Mesothelial cell of epicardium (in vitro differentiated cells): ENCODE data around the gene PSAPL1. TPM values are rescaled to one million over a fixed set of nuclear protein-coding genes. Genes with fewer than 3 reads are reported as not detected.
A peak's percentile ranks its signal among the peaks of the same experiment; 100 is the strongest.

ENCODE experiments used
- DNase-seq, 2 experiments: peaks; one replicate each; pipeline ENCODE4 v3.0.0; 2021; ENCODE audit warnings: low spot score in 2 of 2; ENCODE audit not compliant: unreplicated experiment in 2 of 2
- H3K27ac Mint-ChIP-seq: 2 replicates; pipeline ENCODE4 v1.8.0; 2021; ENCODE audit warnings: mixed read lengths
- H3K27me3 Mint-ChIP-seq: 2 replicates; pipeline ENCODE4 v1.8.0; 2021; ENCODE audit warnings: low read depth, mixed read lengths
- H3K36me3 Mint-ChIP-seq: 2 replicates; pipeline ENCODE4 v1.8.0; 2021; ENCODE audit warnings: mixed read lengths
- H3K4me1 Mint-ChIP-seq: 2 replicates; pipeline ENCODE4 v1.8.0; 2021; ENCODE audit warnings: mixed read lengths
- H3K4me3 Mint-ChIP-seq: 2 replicates; pipeline ENCODE4 v1.8.0; 2021; ENCODE audit warnings: mild to moderate bottlenecking, moderate library complexity, mixed read lengths
- H3K9me3 Mint-ChIP-seq: 2 replicates; pipeline ENCODE4 v1.8.0; 2021; ENCODE audit warnings: mixed read lengths
- total RNA-seq: library from RNA; stranded (reverse); gene quantifications from 3 replicates; pipeline ENCODE4 v1.2.1, GENCODE V29; 2021
- TF ChIP-seq, protein P1 (sequence below): fragments of 200-600 bp; sonication (generic); IDR thresholded peaks from one replicate; pipeline ENCODE4 v1.5.0; 2021; ENCODE audit warnings: antibody characterized with exemption; ENCODE audit not compliant: unreplicated experiment

Gene PSAPL1
- total RNA-seq, 1 donor from 2014 or later = not detected

DNA sequence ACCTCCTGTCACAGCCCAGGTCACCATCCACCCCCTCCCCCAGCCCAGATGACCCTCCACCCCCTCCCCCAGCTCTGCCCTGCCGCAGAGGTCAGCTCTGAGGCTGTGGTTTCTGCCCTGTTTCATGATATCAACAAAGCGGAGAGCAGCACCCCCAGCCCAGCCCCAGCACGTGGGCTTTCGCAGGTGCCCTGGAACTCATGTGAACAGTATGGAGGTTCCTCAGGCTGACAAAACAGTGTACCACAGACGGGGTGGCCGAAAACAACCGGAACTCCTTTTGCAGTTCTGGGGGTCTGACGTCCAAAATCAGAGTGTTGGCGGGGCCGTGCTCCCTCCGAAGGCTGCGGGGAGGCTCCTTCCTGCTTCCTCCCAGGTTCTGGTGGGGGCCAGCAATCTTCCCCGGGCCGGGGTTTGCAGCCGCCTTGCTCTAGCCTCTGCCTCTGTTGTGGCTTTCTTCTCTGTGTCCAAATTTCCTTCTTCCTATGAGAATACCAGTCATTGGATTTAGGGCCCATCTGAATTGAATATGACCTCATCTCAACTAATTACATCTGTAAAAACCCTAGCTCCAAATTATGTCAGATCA, 7.9 kb upstream of the PSAPL1 start:
- peaks cover 12% of the 10 kb centered on the region for H3K9me3 Mint-ChIP-seq
- no peaks in the 10 kb centered on the region for H3K4me1 Mint-ChIP-seq
- TF ChIP-seq, protein P1, sequence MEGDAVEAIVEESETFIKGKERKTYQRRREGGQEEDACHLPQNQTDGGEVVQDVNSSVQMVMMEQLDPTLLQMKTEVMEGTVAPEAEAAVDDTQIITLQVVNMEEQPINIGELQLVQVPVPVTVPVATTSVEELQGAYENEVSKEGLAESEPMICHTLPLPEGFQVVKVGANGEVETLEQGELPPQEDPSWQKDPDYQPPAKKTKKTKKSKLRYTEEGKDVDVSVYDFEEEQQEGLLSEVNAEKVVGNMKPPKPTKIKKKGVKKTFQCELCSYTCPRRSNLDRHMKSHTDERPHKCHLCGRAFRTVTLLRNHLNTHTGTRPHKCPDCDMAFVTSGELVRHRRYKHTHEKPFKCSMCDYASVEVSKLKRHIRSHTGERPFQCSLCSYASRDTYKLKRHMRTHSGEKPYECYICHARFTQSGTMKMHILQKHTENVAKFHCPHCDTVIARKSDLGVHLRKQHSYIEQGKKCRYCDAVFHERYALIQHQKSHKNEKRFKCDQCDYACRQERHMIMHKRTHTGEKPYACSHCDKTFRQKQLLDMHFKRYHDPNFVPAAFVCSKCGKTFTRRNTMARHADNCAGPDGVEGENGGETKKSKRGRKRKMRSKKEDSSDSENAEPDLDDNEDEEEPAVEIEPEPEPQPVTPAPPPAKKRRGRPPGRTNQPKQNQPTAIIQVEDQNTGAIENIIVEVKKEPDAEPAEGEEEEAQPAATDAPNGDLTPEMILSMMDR = no peak
- H3K27me3 Mint-ChIP-seq = peaks cover 6% of the 10 kb centered on the region
- no peak for DNase-seq
- no peaks in the 10 kb centered on the region for H3K36me3 Mint-ChIP-seq
- no peak overlapping the region for H3K27ac Mint-ChIP-seq
- H3K4me3 Mint-ChIP-seq = no peak overlapping the region

DNA sequence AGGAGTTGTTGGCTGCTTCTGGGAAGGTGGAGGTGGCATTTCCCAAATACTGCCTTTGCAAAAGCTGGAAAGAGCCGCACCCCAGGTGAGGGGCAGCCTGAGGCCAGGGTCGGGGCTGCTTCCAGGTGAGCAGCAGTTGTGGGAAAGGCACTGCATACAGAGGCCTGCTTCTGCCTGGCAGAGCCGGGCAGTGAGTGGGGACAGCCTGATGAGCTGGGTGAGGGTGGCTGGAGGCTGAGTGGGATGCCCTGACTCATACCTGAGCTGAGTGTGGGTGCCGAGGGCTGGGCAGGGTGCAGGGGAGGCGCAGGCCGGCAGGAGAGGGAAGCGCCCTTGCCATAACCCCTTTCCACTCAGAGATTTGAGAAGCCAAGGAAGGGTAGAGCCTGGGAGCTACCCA, 6.5 kb upstream of the PSAPL1 start:
- TF ChIP-seq, protein P1 = no peak
- no peak for DNase-seq
- Mint-ChIP-seq H3K9me3 (peaks cover 12% of the 10 kb centered on the region), H3K4me3 (no peak overlapping the region), H3K27me3 (no peaks in the 10 kb centered on the region), H3K36me3 (no peaks in the 10 kb centered on the region), H3K4me1 (no peaks in the 10 kb centered on the region), H3K27ac (no peak overlapping the region)

DNA sequence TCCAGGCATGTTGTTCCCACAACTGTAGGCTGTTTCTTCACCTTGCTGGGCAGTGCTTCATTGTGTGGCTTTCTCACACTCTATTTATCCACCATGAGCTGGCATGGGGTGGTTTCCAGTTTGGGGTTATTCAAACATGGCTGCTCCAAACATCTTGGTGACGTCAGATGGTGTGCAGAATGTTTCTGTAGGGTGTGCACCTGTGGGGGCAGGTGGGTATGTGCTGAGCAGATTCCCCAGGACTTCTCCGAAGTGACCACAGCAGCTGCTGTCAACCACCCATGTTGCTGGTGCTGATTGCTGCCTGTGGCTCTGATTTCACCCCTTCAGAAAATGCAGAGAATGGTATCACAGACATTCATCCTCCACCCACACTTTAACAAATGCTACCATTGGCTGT, 5.0 kb upstream of the PSAPL1 start:
- Mint-ChIP-seq H3K36me3 (no peaks in the 10 kb centered on the region), H3K27ac (no peak overlapping the region), H3K27me3 (no peaks in the 10 kb centered on the region), H3K9me3 (peaks cover 12% of the 10 kb centered on the region), H3K4me1 (peaks cover 11% of the 10 kb centered on the region), H3K4me3 (no peak overlapping the region)
- no peak for DNase-seq
- TF ChIP-seq, protein P1 = no peak

DNA sequence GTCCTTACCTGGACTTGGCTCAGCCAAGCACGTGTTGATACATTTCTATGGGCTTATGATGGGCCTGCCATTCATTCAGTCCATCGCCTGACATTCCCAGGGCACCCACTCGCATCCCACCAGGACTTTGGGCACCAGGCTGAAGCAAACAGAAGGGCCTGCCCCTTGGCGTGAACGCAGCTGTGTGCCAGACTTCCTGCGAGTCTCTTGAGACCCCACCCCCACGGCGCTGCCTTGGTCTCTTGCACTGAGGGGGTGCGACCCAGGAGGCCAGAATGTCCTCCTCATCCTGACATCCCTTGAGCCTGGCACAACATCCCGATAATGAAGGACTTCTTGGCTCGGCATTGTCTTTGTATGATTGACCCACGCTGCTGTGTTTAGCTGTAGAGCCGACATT, 1.5 kb upstream of the PSAPL1 start:
- Mint-ChIP-seq H3K9me3 (peaks cover 12% of the 10 kb centered on the region), H3K4me1 (peaks cover 11% of the 10 kb centered on the region), H3K27ac (peak overlapping the region; percentile 62), H3K4me3 (no peak overlapping the region), H3K36me3 (no peaks in the 10 kb centered on the region), H3K27me3 (no peaks in the 10 kb centered on the region)
- TF ChIP-seq, protein P1 = no peak
- DNase-seq = no peak

DNA sequence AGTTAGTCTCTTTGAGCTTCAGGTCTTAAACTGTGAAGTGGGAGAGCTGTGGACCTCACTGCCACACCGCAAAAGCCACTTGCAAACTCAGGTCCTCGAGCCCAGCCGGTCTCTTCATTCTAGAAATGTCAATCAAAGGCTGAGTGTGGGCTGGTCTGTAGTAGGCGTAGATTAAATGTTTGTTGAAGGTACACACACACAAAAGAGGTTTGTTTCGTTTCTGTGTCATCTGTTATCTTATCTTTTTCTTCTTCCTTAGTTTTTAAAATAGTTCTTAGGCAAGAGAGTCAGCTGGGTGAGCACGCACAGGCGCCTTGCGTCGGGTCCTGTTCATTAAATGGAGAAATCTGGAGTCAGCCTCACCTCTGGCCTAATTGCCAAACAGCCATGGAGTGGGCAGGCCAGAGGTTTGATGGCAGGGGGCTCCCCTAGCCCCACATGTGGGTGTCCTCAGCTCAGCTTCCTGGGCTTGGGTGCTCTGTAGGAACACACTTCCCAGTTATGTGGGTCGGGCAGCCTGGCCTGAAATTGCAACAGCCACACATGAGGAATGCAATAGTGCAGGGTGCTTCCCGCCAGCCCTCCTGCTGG, 836 bp upstream of the PSAPL1 start:
- no peaks in the 10 kb centered on the region for H3K36me3 Mint-ChIP-seq
- peaks cover 15% of the 10 kb centered on the region for H3K4me1 Mint-ChIP-seq
- DNase-seq = no peak
- H3K9me3 Mint-ChIP-seq = peaks cover 12% of the 10 kb centered on the region
- TF ChIP-seq, protein P1 = no peak
- H3K27ac Mint-ChIP-seq = peak overlapping the region; percentile 62
- H3K4me3 Mint-ChIP-seq = no peak overlapping the region
- H3K27me3 Mint-ChIP-seq = no peaks in the 10 kb centered on the region
